ENCODE measurements around the gene OPN1LW. TPM values are rescaled to one million over a fixed set of nuclear protein-coding genes. Genes with fewer than 3 reads are reported as not detected.

The OPN1LW gene
- polyA plus RNA-seq, 4 donors: not detected

Other genes starting within 250 kb of the OPN1LW start
- gene AVPR2, start 239.6 kb upstream of the OPN1LW start, polyA plus RNA-seq (ENCODE audit: insufficient read length in 4 of 4): 1 to 10 TPM in 3 of 4 donors, under 1 TPM in 1; 0.15 to 6.1 (median 1.9) TPM
- 10 to 100 TPM; 16.5 to 52.7 (median 23.7) TPM for gene ARHGAP4, start 218.0 kb upstream of the OPN1LW start, polyA plus RNA-seq (ENCODE audit: insufficient read length in 4 of 4)
- gene NAA10, start 209.2 kb upstream of the OPN1LW start, polyA plus RNA-seq (ENCODE audit: insufficient read length in 4 of 4): 10 to 100 TPM; 46.8 to 83.0 (median 58.6) TPM
- gene RENBP, start 199.6 kb upstream of the OPN1LW start, polyA plus RNA-seq (ENCODE audit: insufficient read length in 4 of 4): 10 to 100 TPM in 3 of 4 donors, 1 to 10 TPM in 1; 5.4 to 22.3 (median 14.5) TPM
- 10 to 100 TPM; 38.1 to 49.9 (median 42.2) TPM for gene HCFC1, start 172.4 kb upstream of the OPN1LW start, polyA plus RNA-seq (ENCODE audit: insufficient read length in 4 of 4)
- gene TMEM187, start 171.5 kb upstream of the OPN1LW start, polyA plus RNA-seq (ENCODE audit: insufficient read length in 4 of 4): 1 to 10 TPM; 4.4 to 9.1 (median 5.2) TPM
- gene IRAK1, start 124.3 kb upstream of the OPN1LW start, polyA plus RNA-seq (ENCODE audit: insufficient read length in 4 of 4): 10 to 100 TPM; 34.7 to 67.0 (median 44.6) TPM
- gene MECP2, start 46.5 kb upstream of the OPN1LW start, polyA plus RNA-seq (ENCODE audit: insufficient read length in 4 of 4): 10 to 100 TPM; 23.2 to 31.9 (median 29.7) TPM
- gene OPN1MW, start 38.4 kb downstream of the OPN1LW start, polyA plus RNA-seq (ENCODE audit: insufficient read length in 4 of 4): not detected
- not detected for gene OPN1MW2, start 75.5 kb downstream of the OPN1LW start, polyA plus RNA-seq (ENCODE audit: insufficient read length in 4 of 4)
- gene OPN1MW3, start 113.3 kb downstream of the OPN1LW start, polyA plus RNA-seq (ENCODE audit: insufficient read length in 4 of 4): not detected
- gene TEX28, start 150.9 kb downstream of the OPN1LW start, polyA plus RNA-seq (ENCODE audit: insufficient read length in 4 of 4): not detected
- gene TKTL1, start 151.6 kb downstream of the OPN1LW start, polyA plus RNA-seq (ENCODE audit: insufficient read length in 4 of 4): under 1 TPM; 0.22 to 0.33 (median 0.25) TPM
- 100 to 1,000 TPM; 390 to 584 (median 487) TPM for gene FLNA, start 230.4 kb downstream of the OPN1LW start, polyA plus RNA-seq (ENCODE audit: insufficient read length in 4 of 4)
- 10 to 100 TPM; 59.5 to 75.9 (median 68.4) TPM for gene EMD, start 235.1 kb downstream of the OPN1LW start, polyA plus RNA-seq (ENCODE audit: insufficient read length in 4 of 4)